ENCODE data around the gene GALNT14. TPM values are rescaled to one million over a fixed set of nuclear protein-coding genes. Genes with fewer than 3 reads are reported as not detected.

The GALNT14 gene
- total RNA-seq, 4 donors from 2014 or later, result 3.2 to 6.6 (median 4.7) TPM

- no peaks in the 10 kb centered on the region for H3K9me3 ChIP-seq
- peaks cover 21% of the 10 kb centered on the region for H3K4me1 ChIP-seq
- H3K27ac ChIP-seq, result no peak overlapping the region
- TF ChIP-seq CTCF (IDR thresholded peaks at IDR 0.05) (no peak), POLR2A (IDR thresholded peaks at IDR 0.05) (no peak), EP300 (IDR thresholded peaks at IDR 0.05) (no peak), POLR2AphosphoS5 (IDR thresholded peaks at IDR 0.05) (no peak)
- peaks cover 39% of the 10 kb centered on the region for H3K27me3 ChIP-seq
- no peak overlapping the region for H3K4me3 ChIP-seq
- WGBS, result 100% methylated on average over 1 of the region's 8 CpGs
- DNase-seq (ENCODE audit: low spot score in 2 of 2), result no peak
- H3K36me3 ChIP-seq, result no peaks in the 10 kb centered on the region
Observed at GRCh38 chr2:31140151-31140550, 1.9 kb upstream of the GALNT14 start.

- Histone ChIP-seq H3K27ac (no peak overlapping the region), H3K36me3 (no peaks in the 10 kb centered on the region), H3K9me3 (no peaks in the 10 kb centered on the region), H3K27me3 (peaks cover 42% of the 10 kb centered on the region), H3K4me1 (peaks cover 21% of the 10 kb centered on the region), H3K4me3 (no peak overlapping the region)
- whole genome bisulfite sequencing, result 92% methylated on average over 4 of the region's 4 CpGs
- no peak for DNase-seq (ENCODE audit: low spot score in 2 of 2)
- TF ChIP-seq CTCF (IDR thresholded peaks at IDR 0.05) (no peak), EP300 (IDR thresholded peaks at IDR 0.05) (no peak), POLR2A (IDR thresholded peaks at IDR 0.05) (no peak), POLR2AphosphoS5 (IDR thresholded peaks at IDR 0.05) (no peak)
Observed at GRCh38 chr2:31139671-31140070, 1.4 kb upstream of the GALNT14 start.

DNA sequence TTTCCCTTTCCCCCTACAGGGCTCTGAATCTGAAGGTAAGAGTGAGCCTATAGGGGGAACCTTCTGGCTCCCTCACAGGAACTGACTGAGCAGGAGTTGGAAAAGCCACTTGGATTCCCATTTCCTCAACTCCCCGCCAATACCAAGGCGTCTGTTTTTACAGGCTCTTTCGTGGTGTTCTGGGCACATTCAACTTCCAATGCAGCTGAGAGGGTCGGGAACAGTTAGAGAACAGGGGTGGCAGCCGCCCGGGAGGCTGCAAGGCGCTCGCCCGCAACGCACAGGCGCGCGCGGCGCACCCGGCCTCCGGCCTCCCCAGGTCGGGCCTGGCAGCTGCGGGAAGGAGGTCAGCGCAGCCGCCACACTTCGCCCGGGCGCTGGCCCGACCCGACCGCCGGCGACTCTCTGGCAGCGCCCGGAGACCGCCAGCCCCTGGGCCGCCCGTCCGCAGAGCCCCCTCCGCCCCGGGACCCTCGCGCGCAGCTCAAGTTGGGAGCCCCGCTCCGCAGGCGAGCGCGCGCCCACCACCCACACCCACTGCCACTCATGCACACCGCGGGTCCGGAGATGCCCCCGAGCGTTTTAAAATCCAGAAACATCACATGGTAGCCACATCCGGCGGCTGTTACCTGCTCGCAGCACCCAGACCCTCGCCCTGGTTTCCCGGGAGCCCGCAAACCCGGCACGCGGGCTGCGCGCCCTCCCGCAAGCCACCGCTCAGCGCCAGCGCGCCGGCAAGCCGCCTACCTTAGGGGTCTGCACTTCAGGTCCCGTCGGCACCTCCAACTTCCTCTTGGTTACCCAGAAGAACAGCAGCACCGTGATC lies 816 bp downstream of the GALNT14 start:
- peak overlapping the region; percentile 55 for H3K4me3 ChIP-seq
- H3K36me3 ChIP-seq, result no peaks in the 10 kb centered on the region
- H3K27me3 ChIP-seq, result peaks cover 47% of the 10 kb centered on the region
- DNase-seq (ENCODE audit: low spot score in 2 of 2), result no peak
- no peak overlapping the region for H3K27ac ChIP-seq
- H3K4me1 ChIP-seq, result peaks cover 21% of the 10 kb centered on the region
- 3% methylated on average over 6 of the region's 72 CpGs for WGBS
- no peaks in the 10 kb centered on the region for H3K9me3 ChIP-seq
- no peak for TF ChIP-seq CTCF (IDR thresholded peaks at IDR 0.05)
- no peak for TF ChIP-seq EP300 (IDR thresholded peaks at IDR 0.05)
- no peak for TF ChIP-seq POLR2A (IDR thresholded peaks at IDR 0.05)
- no peak for TF ChIP-seq POLR2AphosphoS5 (IDR thresholded peaks at IDR 0.05)

- 48% methylated on average over 10 of the region's 10 CpGs for WGBS
- TF ChIP-seq CTCF (IDR thresholded peaks at IDR 0.05), result no peak
- TF ChIP-seq EP300 (IDR thresholded peaks at IDR 0.05), result no peak
- no peak for TF ChIP-seq POLR2AphosphoS5 (IDR thresholded peaks at IDR 0.05)
- H3K36me3 ChIP-seq, result no peaks in the 10 kb centered on the region
- H3K4me1 ChIP-seq, result peaks cover 21% of the 10 kb centered on the region
- no peak overlapping the region for H3K4me3 ChIP-seq
- no peak for DNase-seq (ENCODE audit: low spot score in 2 of 2)
- H3K9me3 ChIP-seq, result no peaks in the 10 kb centered on the region
- H3K27ac ChIP-seq, result no peak overlapping the region
- peaks cover 47% of the 10 kb centered on the region for H3K27me3 ChIP-seq
Observed at GRCh38 chr2:31136732-31137131, 1.5 kb downstream of the GALNT14 start.

DNA sequence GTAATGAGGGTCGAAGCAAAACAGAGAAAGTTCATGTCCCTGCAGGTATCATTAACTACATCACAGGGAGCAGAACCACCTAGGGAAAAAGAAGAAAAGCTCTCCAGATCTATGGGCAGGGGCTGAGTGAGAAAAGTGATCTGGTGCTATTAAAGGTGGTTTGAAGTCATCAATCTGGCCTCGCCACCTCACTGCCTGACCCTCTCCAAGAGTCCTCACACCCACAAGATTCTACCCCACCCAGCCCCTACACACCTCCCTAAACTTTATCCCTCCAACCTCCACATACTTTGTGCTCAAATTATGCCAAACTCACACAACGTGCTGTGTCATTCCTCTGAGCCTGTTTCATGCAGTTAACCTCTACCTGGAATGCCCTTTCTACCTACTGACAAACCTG lies 2.2 kb downstream of the GALNT14 start:
- H3K4me1 ChIP-seq, result peaks cover 21% of the 10 kb centered on the region
- H3K27me3 ChIP-seq, result peaks cover 47% of the 10 kb centered on the region
- H3K4me3 ChIP-seq, result no peak overlapping the region
- DNase-seq (ENCODE audit: low spot score in 2 of 2), result no peak
- H3K9me3 ChIP-seq, result no peaks in the 10 kb centered on the region
- H3K27ac ChIP-seq, result no peak overlapping the region
- H3K36me3 ChIP-seq, result no peaks in the 10 kb centered on the region
- TF ChIP-seq POLR2AphosphoS5 (IDR thresholded peaks at IDR 0.05) (no peak), EP300 (IDR thresholded peaks at IDR 0.05) (no peak), CTCF (IDR thresholded peaks at IDR 0.05) (no peak), POLR2A (IDR thresholded peaks at IDR 0.05) (no peak)
- 55% methylated on average over 3 of the region's 3 CpGs for WGBS

Measured in suprapubic skin (tissue), 4 donors.